HG02852 (cell line): ENCODE results near the gene CNIH3.

Source experiments
- ATAC-seq: cut with Tn5 transposase; IDR thresholded peaks from one replicate; pipeline ENCODE4 v1.9.1; 2021; ENCODE audit warnings: mild to moderate bottlenecking, moderate library complexity; ENCODE audit not compliant: unreplicated experiment

CNIH3 gene

GRCh38 chr1:224613486-224613885 is 2.6 kb upstream of the CNIH3 start:
- ATAC-seq, result no peak

- no peak for ATAC-seq
These were observed 766 bp downstream of the CNIH3 start for GRCh38 chr1:224616756-224617409.

- no peak for ATAC-seq
These were observed 1.6 kb downstream of the CNIH3 start for GRCh38 chr1:224617410-224618355.

GRCh38 chr1:224619209-224619608 is 3.1 kb downstream of the CNIH3 start:
- no peak for ATAC-seq

GRCh38 chr1:224620105-224620504 is 4.0 kb downstream of the CNIH3 start:
- ATAC-seq, result no peak

GRCh38 chr1:224621813-224622682 is 5.9 kb downstream of the CNIH3 start:
- ATAC-seq, result no peak

GRCh38 chr1:224622831-224623230 is 6.7 kb downstream of the CNIH3 start:
- ATAC-seq, result no peak

- ATAC-seq, result no peak
These were observed 7.2 kb downstream of the CNIH3 start for GRCh38 chr1:224623310-224623714.

GRCh38 chr1:224623743-224624333 is 7.7 kb downstream of the CNIH3 start:
- ATAC-seq, result peak; percentile 82

GRCh38 chr1:224624432-224624831 is 8.3 kb downstream of the CNIH3 start:
- no peak for ATAC-seq

GRCh38 chr1:224626042-224626441 is 9.9 kb downstream of the CNIH3 start:
- ATAC-seq, result no peak

GRCh38 chr1:224629965-224630364 is 13.8 kb downstream of the CNIH3 start:
- no peak for ATAC-seq

- no peak for ATAC-seq
These were observed 15.5 kb downstream of the CNIH3 start for GRCh38 chr1:224631462-224632115.

GRCh38 chr1:224632381-224632871 is 16.3 kb downstream of the CNIH3 start:
- ATAC-seq, result no peak

GRCh38 chr1:224632921-224633321 is 16.8 kb downstream of the CNIH3 start:
- no peak for ATAC-seq

- no peak for ATAC-seq
These were observed 19.2 kb downstream of the CNIH3 start for GRCh38 chr1:224635356-224635755.

- no peak for ATAC-seq
These were observed 21.4 kb downstream of the CNIH3 start for GRCh38 chr1:224637515-224637914.

GRCh38 chr1:224637936-224638335 is 21.8 kb downstream of the CNIH3 start:
- ATAC-seq, result no peak

- ATAC-seq, result no peak
These were observed 23.4 kb downstream of the CNIH3 start for GRCh38 chr1:224639426-224639975.

GRCh38 chr1:224640018-224640417 is 23.9 kb downstream of the CNIH3 start:
- ATAC-seq, result no peak
